K562 (cell line): Measurements from ENCODE around the gene GAL3ST2. TPM values are rescaled to one million over a fixed set of nuclear protein-coding genes. Genes with fewer than 3 reads are reported as not detected.
A peak's percentile ranks its signal among the peaks of the same experiment; 100 is the strongest.

Experiments used
- ATAC-seq: fragments of 200-7000 bp; cut with Tn5 transposase; 3 replicates; pipeline ENCODE4 v1.9.1; 2020; ENCODE audit warnings: moderate library complexity
- BruUV-seq: library from RNA; stranded (reverse); fragments of 400-500 nt; replicated peaks from 2 replicates; lab custom pipeline; 2021; lab: Mats Ljungman, UMichigan
- CTCF ChIA-PET: fragments of 300-600 bp; formaldehyde crosslinking; extraction: SDS; loops from one replicate; lab custom pipeline; 2021; ENCODE audit warnings: low intra/inter-chr PET ratio; lab: Yijun Ruan, JAX
- POLR2A ChIA-PET: fragments of 300-600, 350-650 bp; sonication (Branson Sonifier 250); formaldehyde crosslinking; extraction: SDS; loops from one replicate; lab custom pipeline; 2021; ENCODE audit warnings: antibody characterized with exemption, inconsistent platforms; lab: Yijun Ruan, JAX
- DNase-seq, 4 experiments: peaks; one replicate each; pipeline versions ENCODE4 v3.0.0 to v3.0.0-alpha.2; 2011 to 2018; ENCODE audit warnings: low spot score in 3 of 4, mixed read lengths in 3 of 4; ENCODE audit errors: extremely low read depth in 1 of 4
- FAIRE-seq: peaks from 2 replicates; lab custom pipeline; 2011; peaks lifted over from hg19 to GRCh38; lab: Jason Lieb, UNC
- H2AFZ ChIP-seq: 2 replicates; pipeline ENCODE4 v1.6.0; 2011; ENCODE audit warnings: low read depth, low read length, control low read depth, inconsistent platforms
- H3K27ac ChIP-seq: fragments of 200-600 bp; 3 replicates; pipeline ENCODE4 v1.8.0; 2011; ENCODE audit warnings: low read depth, mild to moderate bottlenecking, control low read depth, inconsistent platforms, low read length, moderate library complexity, mixed read lengths; ENCODE audit errors: extremely low read depth
- H3K27me3 ChIP-seq, 2 experiments: fragments of 300-600 bp in 1 of 2; 2 replicates in 1 of 2; 3 replicates in 1 of 2; pipeline versions ENCODE4 v1.6.0 to v1.8.0; 2011; ENCODE audit warnings: inconsistent platforms in 2 of 2, low read length in 2 of 2, mild to moderate bottlenecking in 1 of 2, mixed read lengths in 1 of 2, moderate library complexity in 1 of 2; ENCODE audit not compliant: control insufficient read depth in 2 of 2, insufficient read depth in 2 of 2
- H3K36me3 ChIP-seq: fragments of 300-600 bp; 3 replicates; pipeline ENCODE4 v1.8.0; 2011; ENCODE audit warnings: mild to moderate bottlenecking, low read length, inconsistent platforms; ENCODE audit not compliant: control insufficient read depth, insufficient read depth
- H3K4me1 ChIP-seq, 2 experiments: fragments of 200-600 bp in 1 of 2; replicated peaks in 1 of 2; 2 replicates in 1 of 2; 3 replicates in 1 of 2; pipeline versions ENCODE4 v1.5.1 to v1.8.0; 2011; ENCODE audit warnings: inconsistent platforms in 2 of 2, low read length in 2 of 2, mild to moderate bottlenecking in 1 of 2, mixed read lengths in 1 of 2, moderate library complexity in 1 of 2; ENCODE audit not compliant: control insufficient read depth in 2 of 2, insufficient read depth in 2 of 2
- H3K4me2 ChIP-seq: 2 replicates; pipeline ENCODE4 v1.6.1; 2011; ENCODE audit warnings: low read length, control low read depth, inconsistent platforms, mixed read lengths; ENCODE audit not compliant: insufficient read depth
- H3K4me3 ChIP-seq: fragments of 200-600 bp; sonication (generic), shearing (Covaris generic); 2 replicates; pipeline ENCODE4 v1.5.1; 2016; ENCODE audit warnings: control low read depth, inconsistent platforms
- H3K79me2 ChIP-seq: fragments of 200-600 bp; 3 replicates; pipeline ENCODE4 v1.8.0; 2011; ENCODE audit warnings: low read length, inconsistent platforms; ENCODE audit not compliant: control insufficient read depth, insufficient read depth
- H3K9ac ChIP-seq, 2 experiments: 2 replicates each; pipeline versions ENCODE4 v1.6.0 to v1.6.1; 2011; ENCODE audit warnings: low read depth in 2 of 2, low read length in 2 of 2, control low read depth in 1 of 2, inconsistent platforms in 1 of 2, mild to moderate bottlenecking in 1 of 2, mixed read lengths in 1 of 2; ENCODE audit not compliant: insufficient read depth in 1 of 2
- H3K9me1 ChIP-seq: one replicate; pipeline ENCODE4 v1.6.0; 2011; ENCODE audit warnings: inconsistent platforms, mild to moderate bottlenecking, low read length, moderate library complexity; ENCODE audit not compliant: control insufficient read depth, insufficient read depth
- H3K9me3 ChIP-seq: replicated peaks from 2 replicates; pipeline ENCODE4 v1.5.1; 2011; ENCODE audit warnings: low read depth, low read length, inconsistent platforms; ENCODE audit not compliant: control insufficient read depth, insufficient read depth
- H4K20me1 ChIP-seq: replicated peaks from 2 replicates; pipeline ENCODE4 v1.6.1; 2011; ENCODE audit warnings: low read length, inconsistent platforms, mixed read lengths; ENCODE audit not compliant: control insufficient read depth, insufficient read depth
- IRF1 ChIP-seq: sonication (generic); formaldehyde crosslinking; IDR thresholded peaks from 2 replicates; pipeline ENCODE4 v1.8.0; 2022; ENCODE audit warnings: missing genetic modification reagents, mild to moderate bottlenecking, borderline replicate concordance
- PHB ChIP-seq: fragments of 250-450 bp; sonication (Bioruptor Pico); IDR thresholded peaks from 2 replicates; pipeline ENCODE4 v1.5.0; 2021
- POLR2G ChIP-seq: fragments of 200-400 bp; formaldehyde crosslinking; IDR thresholded peaks from 2 replicates; pipeline ENCODE4 v1.6.1; 2017; ENCODE audit warnings: low read depth, mild to moderate bottlenecking, antibody characterized with exemption, low read length, moderate library complexity
- RAD51 ChIP-seq: fragments of 450-650 bp; IDR thresholded peaks from 2 replicates; pipeline ENCODE4 v1.7.1; 2016; ENCODE audit warnings: low read depth, mild to moderate bottlenecking, borderline replicate concordance
- SREBF1 ChIP-seq: fragments of 150-350 bp; IDR thresholded peaks from 2 replicates; pipeline ENCODE4 v1.6.1; 2014; ENCODE audit warnings: antibody characterized with exemption, low read depth, low read length, borderline replicate concordance
- ZNF717 ChIP-seq: fragments of 250-450 bp; sonication (Bioruptor Pico); IDR thresholded peaks from 2 replicates; pipeline ENCODE4 v1.5.0; 2021
- WGBS: fragments of 100-300 bp; shearing (Covaris generic); methylation state at CpG from one replicate; pipeline ENCODE4 v1.1.6; 2016; ENCODE audit warnings: low coverage, mixed read lengths; ENCODE audit not compliant: insufficient coverage; ENCODE audit errors: missing lambda C conversion rate; 5-methylcytosine and 5-hydroxymethylcytosine counted together
- in situ Hi-C: fragments of 300-500 bp; cut with MboI; formaldehyde crosslinking; loops from 4 replicates; pipeline ENCODE4 v1.15.0; 2018; ENCODE audit warnings: inconsistent platforms, mixed read lengths
- intact Hi-C: fragments of 100-400 bp; cut with micrococcal nuclease; formaldehyde crosslinking; loops from 2 replicates; pipeline ENCODE4 v1.14.2; 2022
- polyA plus RNA-seq, 8 experiments: library from polyadenylated mRNA; depleted of rRNA in 4 of 8; stranded (reverse) in 5 of 8; unstranded in 3 of 8; fragments of >200 nt; fragmentation: Nextera tagmentation in 2 of 8; fragmentation: Illumina TruSeq in 1 of 8; extraction: Ambion mirVana in 2 of 8; extraction: Trizol in 1 of 8; gene quantifications; 2 replicates each; pipeline versions ENCODE4 v1.2.1 to v1.2.3, GENCODE V29; 2011 to 2014; ENCODE audit warnings: inconsistent platforms in 1 of 8, missing spikeins in 1 of 8
- total RNA-seq, 7 experiments: library from RNA; depleted of rRNA in 6 of 7; stranded (reverse); fragments of >200 nt in 6 of 7; fragmentation: Illumina TruSeq in 2 of 7; extraction: Trizol in 2 of 7; gene quantifications; 2 replicates each; pipeline versions ENCODE4 v1.2.1 to v1.2.3, GENCODE V29; 2011 to 2021; ENCODE audit warnings: low replicate concordance in 1 of 7

The GAL3ST2 gene
- total and polyA plus RNA-seq, 9 of the 15 experiments (the other 6 are each of a cell fraction or from before 2014, with no cell fraction given) = 0.42 TPM; not detected in 8

GRCh38 chr2:241728627-241729026 lies 48.0 kb upstream of the GAL3ST2 start:
- H3K9ac ChIP-seq = peak overlapping the region in 1 of 2 experiments; percentile 28; a peak in 1 of 4 replicates
- H3K4me3 ChIP-seq = no peak overlapping the region
- no peaks in the 10 kb centered on the region for H3K27me3 ChIP-seq
- CTCF ChIA-PET = no interaction called here
- POLR2A ChIA-PET = interaction anchor here (0.6 kb wide), 1 partner anchor 28 kb away, joined by 3 read pairs; no protein-coding TSS in a partner anchor
- H3K9me3 ChIP-seq = no peaks in the 10 kb centered on the region
- no peak overlapping the region for H3K27ac ChIP-seq
- H3K36me3 ChIP-seq = peaks cover 9% of the 10 kb centered on the region; the same call in 1 of the 3 replicates
- H3K79me2 ChIP-seq = no peaks in the 10 kb centered on the region
- intact Hi-C loops = no loop called here
- 0 out of 2 replicates have a peak, but pooled peaks cover 3% of the 10 kb centered on the region for H4K20me1 ChIP-seq
- no peaks in the 10 kb centered on the region for H3K9me1 ChIP-seq
- in situ Hi-C loops = loop anchor here (5.0 kb wide), 1 partner anchor 149 kb away; no protein-coding TSS in a partner anchor
- TF ChIP-seq SREBF1 (no peak), ZNF717 (CRISPR knock-in tag) (no peak), RAD51 (no peak), PHB (CRISPR knock-in tag) (no peak), IRF1 (CRISPR knock-in tag) (no peak), POLR2G (peak; percentile 27; the same call in 1 of the 2 replicates)
- no peak overlapping the region for H2AFZ ChIP-seq
- 91% methylated on average over 18 of the region's 19 CpGs for WGBS
- no peak overlapping the region for H3K4me2 ChIP-seq
- ATAC-seq (no peak), DNase-seq (no peak), FAIRE-seq (no peak)
- peaks cover 4 to 21% of the 10 kb centered on the region in 2 experiments; a peak in 3 of 5 replicates for H3K4me1 ChIP-seq
- BruUV-seq = no TSS peak
